ENCODE results near the gene ENTPD6. TPM values are rescaled to one million over a fixed set of nuclear protein-coding genes. Genes with fewer than 3 reads are reported as not detected.
"Not testable (repeated sequence)": the region's sequence is repeated elsewhere in the genome, so short reads cannot be mapped to it uniquely, and the experiment has no call there.

Gene ENTPD6
- total RNA-seq, 1 experiment from 2014 or later: 122 TPM

GRCh38 chr20:25238319-25239037 lies 43.0 kb downstream of the ENTPD6 start:
- Histone ChIP-seq H3K9me2 (replicated peaks; ENCODE audit: low read length) (no peaks in the 10 kb centered on the region), H3K9ac (ENCODE audit: low read length) (peak overlapping the region; percentile 86), H2AFZ (ENCODE audit: low read length) (no peak overlapping the region), H3K4me2 (ENCODE audit: low read length) (peak overlapping the region; percentile 80), H3F3A (ENCODE audit: low read length, unreplicated experiment) (peaks cover 4% of the 10 kb centered on the region), H4K20me1 (ENCODE audit: low read length) (no peaks in the 10 kb centered on the region), H3K27ac (ENCODE audit: low read length) (peak overlapping the region; percentile 97), H3K4me3 (ENCODE audit: low read length) (peak overlapping the region; percentile 27; the same call in 1 of the 2 replicates), H3K27me3 (ENCODE audit: low read length) (no peaks in the 10 kb centered on the region), H3K4me1 (ENCODE audit: insufficient read depth, low read length) (peaks cover 66% of the 10 kb centered on the region), H3K79me2 (ENCODE audit: low read length) (no peaks in the 10 kb centered on the region), H3K9me3 (ENCODE audit: low read length) (0 out of 2 replicates have a peak, but pooled peaks cover 2% of the 10 kb centered on the region), H3K36me3 (ENCODE audit: low read depth, low read length) (no peaks in the 10 kb centered on the region)
- intact Hi-C loops (cut with micrococcal nuclease): loop anchor here (1.0 kb wide), 1 partner anchor 9 kb away; no protein-coding TSS in a partner anchor
- TF ChIP-seq EZH2phosphoT487 (IDR thresholded peaks at IDR 0.05; ENCODE audit: borderline replicate concordance, low read length) (no peak), EZH2 (IDR thresholded peaks at IDR 0.05; ENCODE audit: low read length, unreplicated experiment) (no peak)
- TF ChIP-seq, protein P1, sequence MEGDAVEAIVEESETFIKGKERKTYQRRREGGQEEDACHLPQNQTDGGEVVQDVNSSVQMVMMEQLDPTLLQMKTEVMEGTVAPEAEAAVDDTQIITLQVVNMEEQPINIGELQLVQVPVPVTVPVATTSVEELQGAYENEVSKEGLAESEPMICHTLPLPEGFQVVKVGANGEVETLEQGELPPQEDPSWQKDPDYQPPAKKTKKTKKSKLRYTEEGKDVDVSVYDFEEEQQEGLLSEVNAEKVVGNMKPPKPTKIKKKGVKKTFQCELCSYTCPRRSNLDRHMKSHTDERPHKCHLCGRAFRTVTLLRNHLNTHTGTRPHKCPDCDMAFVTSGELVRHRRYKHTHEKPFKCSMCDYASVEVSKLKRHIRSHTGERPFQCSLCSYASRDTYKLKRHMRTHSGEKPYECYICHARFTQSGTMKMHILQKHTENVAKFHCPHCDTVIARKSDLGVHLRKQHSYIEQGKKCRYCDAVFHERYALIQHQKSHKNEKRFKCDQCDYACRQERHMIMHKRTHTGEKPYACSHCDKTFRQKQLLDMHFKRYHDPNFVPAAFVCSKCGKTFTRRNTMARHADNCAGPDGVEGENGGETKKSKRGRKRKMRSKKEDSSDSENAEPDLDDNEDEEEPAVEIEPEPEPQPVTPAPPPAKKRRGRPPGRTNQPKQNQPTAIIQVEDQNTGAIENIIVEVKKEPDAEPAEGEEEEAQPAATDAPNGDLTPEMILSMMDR (conservative IDR thresholded peaks at IDR 0.05; ENCODE audit: low read depth, low read length): no peak
- TSS peak; percentile 81 for BruUV-seq (replicated peaks)
- POLR2A ChIA-PET (ENCODE audit: unreplicated experiment): no interaction called here
- DNase-seq: peak; percentile 41
- no peak for ATAC-seq
- CTCF ChIA-PET: no interaction called here

- BruUV-seq (replicated peaks): no TSS peak
- intact Hi-C loops (cut with micrococcal nuclease): loop anchor here (10.0 kb wide), 1 partner anchor 105 kb away; no protein-coding TSS in a partner anchor
- Histone ChIP-seq H3K79me2 (ENCODE audit: low read length) (no peaks in the 10 kb centered on the region), H3K9me2 (replicated peaks; ENCODE audit: low read length) (no peaks in the 10 kb centered on the region), H2AFZ (ENCODE audit: low read length) (no peak overlapping the region), H3K4me2 (ENCODE audit: low read length) (no peak overlapping the region), H3K9ac (ENCODE audit: low read length) (no peak overlapping the region), H3F3A (ENCODE audit: low read length, unreplicated experiment) (peaks cover 4% of the 10 kb centered on the region), H3K4me1 (ENCODE audit: insufficient read depth, low read length) (peaks cover 55% of the 10 kb centered on the region), H3K4me3 (ENCODE audit: low read length) (no peak overlapping the region), H3K27ac (ENCODE audit: low read length) (peak overlapping the region; percentile 97), H3K9me3 (ENCODE audit: low read length) (peaks cover 6% of the 10 kb centered on the region; the same call in 1 of the 2 replicates), H3K36me3 (ENCODE audit: low read depth, low read length) (no peaks in the 10 kb centered on the region), H3K27me3 (ENCODE audit: low read length) (no peaks in the 10 kb centered on the region), H4K20me1 (ENCODE audit: low read length) (no peaks in the 10 kb centered on the region)
- ChIA-PET CTCF (no interaction called here), POLR2A (ENCODE audit: unreplicated experiment) (no interaction called here)
- no peak for ATAC-seq
- DNase-seq: no peak
- TF ChIP-seq EZH2 (IDR thresholded peaks at IDR 0.05; ENCODE audit: low read length, unreplicated experiment) (no peak), EZH2phosphoT487 (IDR thresholded peaks at IDR 0.05; ENCODE audit: borderline replicate concordance, low read length) (no peak)
- TF ChIP-seq, protein P1 (conservative IDR thresholded peaks at IDR 0.05; ENCODE audit: low read depth, low read length): no peak
Measured at GRCh38 chr20:25239387-25240370, 44.2 kb downstream of the ENTPD6 start.

- H2AFZ ChIP-seq (ENCODE audit: low read length); DNase-seq; POLR2A ChIA-PET (ENCODE audit: unreplicated experiment); H4K20me1 ChIP-seq (ENCODE audit: low read length); H3K36me3 ChIP-seq (ENCODE audit: low read depth, low read length); BruUV-seq (replicated peaks); H3K9me2 ChIP-seq (replicated peaks; ENCODE audit: low read length); CTCF ChIA-PET; H3K79me2 ChIP-seq (ENCODE audit: low read length); H3K4me2 ChIP-seq (ENCODE audit: low read length); H3K9ac ChIP-seq (ENCODE audit: low read length); H3K9me3 ChIP-seq (ENCODE audit: low read length); H3F3A ChIP-seq (ENCODE audit: low read length, unreplicated experiment); H3K27me3 ChIP-seq (ENCODE audit: low read length); ATAC-seq; H3K4me3 ChIP-seq (ENCODE audit: low read length): not testable (repeated sequence)
- Histone ChIP-seq H3K4me1 (ENCODE audit: insufficient read depth, low read length) (peaks cover 50% of the 10 kb centered on the region), H3K27ac (ENCODE audit: low read length) (peak overlapping the region; percentile 24; the same call in 1 of the 2 replicates)
- intact Hi-C loops (cut with micrococcal nuclease): loop anchor here (10.0 kb wide), 1 partner anchor 106 kb away; no protein-coding TSS in a partner anchor
Measured at GRCh38 chr20:25240851-25241658, 45.5 kb downstream of the ENTPD6 start.

- H3K79me2 ChIP-seq (ENCODE audit: low read length); H3K27me3 ChIP-seq (ENCODE audit: low read length); H3K4me2 ChIP-seq (ENCODE audit: low read length); H3K9me3 ChIP-seq (ENCODE audit: low read length); POLR2A ChIA-PET (ENCODE audit: unreplicated experiment); H2AFZ ChIP-seq (ENCODE audit: low read length); CTCF ChIA-PET; DNase-seq; H3K4me3 ChIP-seq (ENCODE audit: low read length); H3F3A ChIP-seq (ENCODE audit: low read length, unreplicated experiment); BruUV-seq (replicated peaks); H3K9ac ChIP-seq (ENCODE audit: low read length); ATAC-seq; H3K27ac ChIP-seq (ENCODE audit: low read length); H4K20me1 ChIP-seq (ENCODE audit: low read length); H3K36me3 ChIP-seq (ENCODE audit: low read depth, low read length); H3K9me2 ChIP-seq (replicated peaks; ENCODE audit: low read length): not testable (repeated sequence)
- intact Hi-C loops (cut with micrococcal nuclease): loop anchor here (10.0 kb wide), 1 partner anchor 107 kb away; no protein-coding TSS in a partner anchor
- peaks cover 50% of the 10 kb centered on the region for H3K4me1 ChIP-seq (ENCODE audit: insufficient read depth, low read length)
Measured at GRCh38 chr20:25241659-25241955, 46.1 kb downstream of the ENTPD6 start.
